Neuron (in vitro differentiated cells): ENCODE measurements around the gene NPTX2.

ENCODE experiments used
- H2AFZ ChIP-seq: one replicate; pipeline ENCODE4 v1.6.1; 2013; ENCODE audit warnings: low read depth, mild to moderate bottlenecking, inconsistent platforms, low read length, moderate library complexity
- H3K27me3 ChIP-seq: one replicate; pipeline ENCODE4 v1.6.1; 2013; ENCODE audit warnings: low read length; ENCODE audit not compliant: insufficient read depth
- H3K36me3 ChIP-seq: one replicate; pipeline ENCODE4 v1.6.1; 2013; ENCODE audit warnings: low read length; ENCODE audit not compliant: insufficient read depth
- H3K4me1 ChIP-seq: one replicate; pipeline ENCODE4 v1.6.1; 2013; ENCODE audit warnings: low read length; ENCODE audit not compliant: insufficient read depth
- H3K4me3 ChIP-seq: 2 replicates; pipeline ENCODE4 v1.5.1; 2013; ENCODE audit warnings: mild to moderate bottlenecking, low read length, moderate library complexity
- H3K9me3 ChIP-seq: one replicate; pipeline ENCODE4 v1.6.1; 2013; ENCODE audit warnings: low read length

The NPTX2 gene

DNA sequence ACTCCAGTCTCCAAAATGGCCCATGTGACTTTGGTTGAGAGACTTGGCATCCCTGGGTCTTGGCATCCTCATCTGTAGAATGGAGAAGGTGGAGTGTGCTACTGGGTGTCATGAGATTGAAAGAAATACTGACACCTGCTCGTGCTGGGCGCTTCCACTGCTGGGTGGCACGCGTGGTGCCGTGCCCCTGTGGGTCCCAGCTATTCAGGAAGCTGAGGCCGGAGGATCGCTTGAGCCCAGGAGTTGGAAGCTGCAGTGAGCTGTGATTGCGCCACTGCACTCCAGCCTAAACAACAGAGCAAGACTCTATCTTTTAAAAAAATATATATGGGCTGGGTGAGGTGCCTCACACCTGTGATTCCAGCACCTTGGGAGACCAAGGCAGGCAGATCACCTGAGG lies 53.1 kb downstream of the NPTX2 start:
- Histone ChIP-seq H2AFZ (no peak overlapping the region), H3K36me3 (no peaks in the 10 kb centered on the region), H3K4me3 (no peak overlapping the region), H3K4me1 (no peaks in the 10 kb centered on the region), H3K9me3 (no peaks in the 10 kb centered on the region), H3K27me3 (no peaks in the 10 kb centered on the region)

- Histone ChIP-seq H3K4me1 (no peaks in the 10 kb centered on the region), H3K9me3 (no peaks in the 10 kb centered on the region), H3K4me3 (no peak overlapping the region), H3K27me3 (no peaks in the 10 kb centered on the region), H2AFZ (no peak overlapping the region), H3K36me3 (no peaks in the 10 kb centered on the region)
These were observed 54.7 kb downstream of the NPTX2 start for GRCh38 chr7:98671733-98672331.

GRCh38 chr7:98674461-98674860 lies 57.4 kb downstream of the NPTX2 start:
- Histone ChIP-seq H3K36me3 (no peaks in the 10 kb centered on the region), H2AFZ (no peak overlapping the region), H3K27me3 (no peaks in the 10 kb centered on the region), H3K4me1 (no peaks in the 10 kb centered on the region), H3K9me3 (no peaks in the 10 kb centered on the region), H3K4me3 (no peak overlapping the region)

GRCh38 chr7:98674881-98675280 lies 57.8 kb downstream of the NPTX2 start:
- H3K9me3 ChIP-seq: no peaks in the 10 kb centered on the region
- no peak overlapping the region for H2AFZ ChIP-seq
- H3K36me3 ChIP-seq: no peaks in the 10 kb centered on the region
- no peaks in the 10 kb centered on the region for H3K27me3 ChIP-seq
- H3K4me1 ChIP-seq: no peaks in the 10 kb centered on the region
- H3K4me3 ChIP-seq: no peak overlapping the region

GRCh38 chr7:98678215-98678614 lies 61.1 kb downstream of the NPTX2 start:
- Histone ChIP-seq H3K36me3 (no peaks in the 10 kb centered on the region), H3K4me1 (no peaks in the 10 kb centered on the region), H3K27me3 (no peaks in the 10 kb centered on the region), H3K4me3 (no peak overlapping the region), H2AFZ (no peak overlapping the region), H3K9me3 (no peaks in the 10 kb centered on the region)
